Measurements from ENCODE around the gene RAD51D.
A peak's percentile ranks its signal among the peaks of the same experiment; 100 is the strongest.

RAD51D gene

DNA sequence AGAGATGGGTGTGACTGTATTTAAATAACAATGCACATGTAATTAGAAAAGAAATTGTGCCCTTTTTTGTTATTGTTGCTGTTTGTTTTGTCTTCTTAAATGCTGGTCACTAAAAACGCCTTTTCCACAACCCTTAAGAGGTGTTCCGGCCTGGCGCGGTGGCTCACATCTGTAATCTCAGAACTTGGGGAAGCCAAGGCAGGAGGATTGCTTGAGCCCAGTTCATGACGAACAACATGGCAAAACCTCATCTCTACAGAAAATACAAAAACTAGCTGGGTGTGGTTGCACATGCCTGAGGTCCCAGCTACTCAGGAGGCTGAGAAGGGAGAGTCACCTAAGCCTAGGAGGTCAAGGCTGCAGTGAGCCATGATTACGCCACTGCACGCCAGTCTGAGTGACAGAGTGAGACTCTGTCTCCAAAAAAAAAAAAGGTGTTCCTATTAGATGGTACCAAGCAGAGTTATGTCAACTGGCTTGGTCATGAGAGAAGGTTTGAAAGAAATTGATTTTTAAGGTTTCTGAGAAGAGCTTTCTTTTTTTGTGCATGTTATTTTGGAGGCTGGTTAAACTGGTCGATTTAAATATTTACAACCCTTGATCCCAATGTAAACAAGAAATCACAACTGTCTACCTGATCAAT lies 32.6 kb downstream of the RAD51D start:
- H3K4me1 ChIP-seq = peaks cover 1% of the 10 kb centered on the region
- H3K36me3 ChIP-seq = no peaks in the 10 kb centered on the region
- TF ChIP-seq, protein P1, sequence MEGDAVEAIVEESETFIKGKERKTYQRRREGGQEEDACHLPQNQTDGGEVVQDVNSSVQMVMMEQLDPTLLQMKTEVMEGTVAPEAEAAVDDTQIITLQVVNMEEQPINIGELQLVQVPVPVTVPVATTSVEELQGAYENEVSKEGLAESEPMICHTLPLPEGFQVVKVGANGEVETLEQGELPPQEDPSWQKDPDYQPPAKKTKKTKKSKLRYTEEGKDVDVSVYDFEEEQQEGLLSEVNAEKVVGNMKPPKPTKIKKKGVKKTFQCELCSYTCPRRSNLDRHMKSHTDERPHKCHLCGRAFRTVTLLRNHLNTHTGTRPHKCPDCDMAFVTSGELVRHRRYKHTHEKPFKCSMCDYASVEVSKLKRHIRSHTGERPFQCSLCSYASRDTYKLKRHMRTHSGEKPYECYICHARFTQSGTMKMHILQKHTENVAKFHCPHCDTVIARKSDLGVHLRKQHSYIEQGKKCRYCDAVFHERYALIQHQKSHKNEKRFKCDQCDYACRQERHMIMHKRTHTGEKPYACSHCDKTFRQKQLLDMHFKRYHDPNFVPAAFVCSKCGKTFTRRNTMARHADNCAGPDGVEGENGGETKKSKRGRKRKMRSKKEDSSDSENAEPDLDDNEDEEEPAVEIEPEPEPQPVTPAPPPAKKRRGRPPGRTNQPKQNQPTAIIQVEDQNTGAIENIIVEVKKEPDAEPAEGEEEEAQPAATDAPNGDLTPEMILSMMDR (IDR thresholded peaks at IDR 0.05; ENCODE audit: low read depth, low read length) = no peak
- no peak overlapping the region for H3K4me3 ChIP-seq (ENCODE audit: low read depth, low read length)
- H3K9me3 ChIP-seq = no peaks in the 10 kb centered on the region
- no peak for DNase-seq
- H3K27me3 ChIP-seq = no peaks in the 10 kb centered on the region

DNA sequence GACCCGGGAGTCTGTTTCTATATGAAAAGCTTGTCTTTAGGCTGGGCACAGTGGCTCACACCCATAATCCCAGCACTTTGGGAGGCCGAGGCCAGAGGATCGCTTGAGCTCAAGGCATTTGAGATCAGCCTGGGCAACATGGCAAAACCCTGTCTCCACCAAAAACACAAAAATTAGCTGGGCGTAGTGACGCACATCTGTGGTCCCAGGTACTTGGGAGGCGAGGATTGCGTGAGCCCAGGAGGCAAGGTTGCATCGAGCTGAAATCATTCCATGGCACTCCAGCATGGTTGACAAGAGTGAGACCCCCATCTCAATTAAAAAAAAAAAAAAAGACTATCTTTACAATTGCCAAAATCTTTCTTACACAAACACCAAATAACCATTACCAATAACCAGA lies 33.5 kb downstream of the RAD51D start:
- TF ChIP-seq, protein P1 (IDR thresholded peaks at IDR 0.05; ENCODE audit: low read depth, low read length) = no peak
- no peaks in the 10 kb centered on the region for H3K27me3 ChIP-seq
- no peak overlapping the region for H3K4me3 ChIP-seq (ENCODE audit: low read depth, low read length)
- DNase-seq = no peak
- peaks cover 5% of the 10 kb centered on the region for H3K4me1 ChIP-seq
- H3K36me3 ChIP-seq = no peaks in the 10 kb centered on the region
- H3K9me3 ChIP-seq = no peaks in the 10 kb centered on the region

DNA sequence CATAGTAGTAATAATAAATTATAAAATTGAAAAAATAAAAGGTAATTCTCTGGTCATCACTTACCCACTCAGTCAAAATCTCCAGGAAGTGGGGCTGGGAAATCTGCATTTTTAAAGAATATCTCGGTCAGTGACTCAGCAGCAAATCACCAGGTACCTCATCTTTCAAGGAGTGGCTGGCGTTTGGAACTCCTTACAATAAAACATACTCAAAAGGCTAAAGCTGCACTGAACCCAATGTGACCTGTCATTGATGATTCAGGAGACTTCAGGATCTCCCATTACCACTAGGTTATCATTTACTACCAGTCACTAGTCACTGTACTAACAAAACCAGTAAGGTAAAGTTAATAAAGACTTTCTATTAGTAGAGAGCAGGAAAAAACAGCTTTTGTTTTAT lies 34.7 kb downstream of the RAD51D start:
- Histone ChIP-seq H3K36me3 (no peaks in the 10 kb centered on the region), H3K27me3 (no peaks in the 10 kb centered on the region), H3K4me1 (peaks cover 5% of the 10 kb centered on the region), H3K9me3 (no peaks in the 10 kb centered on the region), H3K4me3 (ENCODE audit: low read depth, low read length) (no peak overlapping the region)
- DNase-seq = no peak
- TF ChIP-seq, protein P1 (IDR thresholded peaks at IDR 0.05; ENCODE audit: low read depth, low read length) = no peak

DNA sequence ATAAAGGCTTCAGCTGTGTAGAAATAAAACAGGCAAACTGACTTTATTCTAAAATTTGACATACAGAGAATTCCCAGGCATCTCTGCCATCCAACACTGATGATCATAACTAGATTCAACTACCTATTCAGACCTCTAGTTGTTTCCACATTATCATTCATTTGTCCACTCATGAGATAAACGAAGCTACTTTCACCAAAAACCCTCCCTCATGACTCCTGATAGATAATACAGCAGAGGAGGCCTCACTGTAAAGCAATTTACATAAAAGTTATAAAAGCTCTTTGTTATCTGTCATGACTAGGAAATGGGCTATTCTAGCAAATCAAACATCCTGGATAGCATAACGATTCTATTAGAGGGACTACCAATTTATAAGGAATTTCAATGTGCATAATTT lies 36.6 kb downstream of the RAD51D start:
- DNase-seq = no peak
- H3K4me3 ChIP-seq (ENCODE audit: low read depth, low read length) = no peak overlapping the region
- TF ChIP-seq, protein P1 (IDR thresholded peaks at IDR 0.05; ENCODE audit: low read depth, low read length) = no peak
- no peaks in the 10 kb centered on the region for H3K9me3 ChIP-seq
- peaks cover 5% of the 10 kb centered on the region for H3K4me1 ChIP-seq
- no peaks in the 10 kb centered on the region for H3K27me3 ChIP-seq
- no peaks in the 10 kb centered on the region for H3K36me3 ChIP-seq

DNA sequence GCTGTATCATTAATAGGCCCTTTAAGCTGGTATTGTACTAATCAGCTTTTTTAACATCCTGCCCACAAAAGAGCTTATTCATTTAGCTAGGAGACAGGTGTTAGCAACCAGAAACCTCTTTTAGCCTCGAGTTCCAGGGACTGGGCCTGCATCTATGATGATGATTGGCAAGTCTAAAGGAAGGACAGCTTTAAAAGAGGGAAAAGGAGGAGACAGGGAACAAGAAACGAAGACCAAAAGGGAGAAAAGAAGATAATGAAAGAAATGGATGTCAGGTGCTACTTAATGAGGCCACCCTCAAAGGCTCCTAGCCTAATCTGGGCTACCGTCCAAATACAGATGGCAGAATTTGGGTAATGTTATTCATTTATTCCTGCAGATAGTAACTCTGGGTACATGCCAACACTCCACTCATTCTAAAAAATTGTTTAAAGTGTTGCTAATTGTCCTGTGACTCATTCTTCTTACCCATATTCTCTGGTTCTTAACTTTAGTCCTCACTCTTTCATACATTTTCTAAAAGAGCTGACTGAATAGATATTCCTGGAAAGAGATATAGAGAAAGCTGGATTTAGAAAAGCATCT lies 37.5 kb downstream of the RAD51D start:
- Histone ChIP-seq H3K36me3 (no peaks in the 10 kb centered on the region), H3K27me3 (no peaks in the 10 kb centered on the region), H3K4me3 (ENCODE audit: low read depth, low read length) (no peak overlapping the region), H3K9me3 (no peaks in the 10 kb centered on the region), H3K4me1 (peaks cover 5% of the 10 kb centered on the region)
- TF ChIP-seq, protein P1 (IDR thresholded peaks at IDR 0.05; ENCODE audit: low read depth, low read length) = no peak
- peak; percentile 34 for DNase-seq

DNA sequence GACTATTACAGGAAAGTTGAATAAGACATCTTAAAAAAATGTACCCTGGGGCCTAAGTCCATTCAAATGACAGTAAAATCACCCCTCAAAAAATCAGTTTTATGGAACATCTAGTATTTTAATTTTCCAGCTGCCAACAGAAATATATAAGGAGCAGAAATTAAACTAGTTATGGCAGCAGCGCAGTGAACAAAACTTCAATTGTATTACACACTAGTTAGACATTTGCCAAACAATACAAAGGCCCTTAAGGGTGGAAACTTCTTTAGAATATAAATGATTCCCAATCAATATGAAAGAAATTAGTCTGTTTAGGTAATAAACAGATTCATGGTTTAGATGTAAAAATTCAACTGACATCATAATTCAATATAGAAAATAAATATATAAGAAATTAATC lies 38.0 kb downstream of the RAD51D start:
- DNase-seq = no peak
- TF ChIP-seq, protein P1 (IDR thresholded peaks at IDR 0.05; ENCODE audit: low read depth, low read length) = no peak
- Histone ChIP-seq H3K36me3 (no peaks in the 10 kb centered on the region), H3K4me3 (ENCODE audit: low read depth, low read length) (no peak overlapping the region), H3K27me3 (no peaks in the 10 kb centered on the region), H3K4me1 (peaks cover 5% of the 10 kb centered on the region), H3K9me3 (no peaks in the 10 kb centered on the region)

Measured in BE2C (cell line).